ENCODE measurements around the gene PPP1R12A.
A peak's percentile ranks its signal among the peaks of the same experiment; 100 is the strongest.
"Not testable (repeated sequence)": the region's sequence is repeated elsewhere in the genome, so short reads cannot be mapped to it uniquely, and the experiment has no call there.

The PPP1R12A gene

DNA sequence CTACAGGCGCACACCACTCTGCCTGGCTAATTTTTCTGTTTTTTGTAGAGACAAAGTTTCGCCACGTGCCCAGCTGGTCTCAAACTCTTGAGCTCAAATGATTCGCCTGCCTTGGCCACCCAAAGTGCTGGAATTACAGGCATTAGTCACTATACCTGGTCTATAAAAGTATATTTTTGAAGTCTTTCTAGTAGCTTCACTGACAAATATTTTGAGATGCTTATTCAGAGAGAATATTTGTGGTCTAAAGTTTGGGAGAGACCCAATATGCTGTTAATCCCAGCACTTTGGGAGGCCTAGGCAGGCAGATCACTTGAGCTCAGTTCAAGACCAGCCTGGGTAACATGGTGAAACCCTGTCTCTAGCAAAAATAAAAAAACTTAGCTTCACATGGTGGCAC, 22.0 kb upstream of the PPP1R12A start:
- Histone ChIP-seq H3K36me3 (ENCODE audit: control insufficient read depth, insufficient read depth, low read length) (no peaks in the 10 kb centered on the region), H3K4me1 (ENCODE audit: control insufficient read depth, insufficient read depth, low read length) (no peaks in the 10 kb centered on the region), H3K27me3 (ENCODE audit: control insufficient read depth, insufficient read depth, low read length) (no peaks in the 10 kb centered on the region), H3K9ac (ENCODE audit: low read length) (no peak overlapping the region), H3K4me3 (ENCODE audit: low read length) (no peak overlapping the region), H3K9me3 (ENCODE audit: control insufficient read depth, low read length) (no peaks in the 10 kb centered on the region)

DNA sequence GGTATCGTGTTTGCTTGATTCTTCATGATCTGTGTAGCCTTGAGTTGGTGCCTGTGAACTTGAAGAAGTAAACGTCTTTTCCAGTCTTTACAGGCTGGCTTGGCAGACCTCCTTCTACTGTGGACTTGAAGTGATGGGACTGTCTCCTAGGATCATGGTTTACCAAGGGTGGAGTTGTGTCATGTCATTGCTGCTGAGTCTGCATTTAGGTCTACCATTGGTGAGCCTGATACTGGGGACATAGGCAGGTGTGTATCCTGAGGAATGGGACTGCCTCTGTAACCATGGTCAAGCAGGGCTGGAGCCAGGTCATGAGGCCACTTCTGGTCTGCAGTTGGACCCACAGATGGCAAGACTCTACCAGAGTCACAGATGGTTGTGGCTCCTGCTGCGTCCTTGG, 20.7 kb upstream of the PPP1R12A start:
- Histone ChIP-seq H3K9ac (ENCODE audit: low read length) (no peak overlapping the region), H3K9me3 (ENCODE audit: control insufficient read depth, low read length) (no peaks in the 10 kb centered on the region), H3K4me1 (ENCODE audit: control insufficient read depth, insufficient read depth, low read length) (no peaks in the 10 kb centered on the region), H3K36me3 (ENCODE audit: control insufficient read depth, insufficient read depth, low read length) (no peaks in the 10 kb centered on the region), H3K4me3 (ENCODE audit: low read length) (no peak overlapping the region), H3K27me3 (ENCODE audit: control insufficient read depth, insufficient read depth, low read length) (no peaks in the 10 kb centered on the region)

GRCh38 chr12:79954037-79954610, 19.2 kb upstream of the PPP1R12A start:
- Histone ChIP-seq H3K4me1 (ENCODE audit: control insufficient read depth, insufficient read depth, low read length) (no peaks in the 10 kb centered on the region), H3K9ac (ENCODE audit: low read length) (no peak overlapping the region), H3K4me3 (ENCODE audit: low read length) (no peak overlapping the region), H3K36me3 (ENCODE audit: control insufficient read depth, insufficient read depth, low read length) (no peaks in the 10 kb centered on the region), H3K9me3 (ENCODE audit: control insufficient read depth, low read length) (no peaks in the 10 kb centered on the region), H3K27me3 (ENCODE audit: control insufficient read depth, insufficient read depth, low read length) (no peaks in the 10 kb centered on the region)

DNA sequence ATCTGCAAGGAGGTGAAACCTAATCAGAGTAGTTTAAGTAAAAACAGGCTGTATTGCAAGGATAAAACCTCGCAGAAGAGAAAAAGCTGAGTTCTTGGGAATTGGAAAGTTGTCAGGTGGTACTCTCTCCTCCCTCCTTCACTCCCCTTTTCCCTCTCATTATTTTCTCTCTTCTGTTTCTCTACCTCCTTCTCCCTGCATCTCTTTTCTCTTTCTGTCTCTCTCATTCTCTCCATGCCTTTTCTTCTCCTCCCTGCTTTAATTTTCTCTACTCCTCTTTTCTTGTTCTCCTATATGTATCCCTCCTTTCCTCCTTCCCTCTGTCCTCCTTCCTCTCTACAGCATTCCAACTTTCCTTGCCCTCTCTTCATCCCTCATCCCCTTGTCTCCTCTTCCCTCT, 14.2 kb upstream of the PPP1R12A start:
- Histone ChIP-seq H3K9ac (ENCODE audit: low read length) (no peak overlapping the region), H3K27me3 (ENCODE audit: control insufficient read depth, insufficient read depth, low read length) (no peaks in the 10 kb centered on the region), H3K4me1 (ENCODE audit: control insufficient read depth, insufficient read depth, low read length) (no peaks in the 10 kb centered on the region), H3K36me3 (ENCODE audit: control insufficient read depth, insufficient read depth, low read length) (no peaks in the 10 kb centered on the region), H3K4me3 (ENCODE audit: low read length) (no peak overlapping the region), H3K9me3 (ENCODE audit: control insufficient read depth, low read length) (no peaks in the 10 kb centered on the region)

GRCh38 chr12:79945433-79945832, 10.5 kb upstream of the PPP1R12A start:
- H3K9me3 ChIP-seq (ENCODE audit: control insufficient read depth, low read length), result no peaks in the 10 kb centered on the region
- H3K4me1 ChIP-seq (ENCODE audit: control insufficient read depth, insufficient read depth, low read length), result no peaks in the 10 kb centered on the region
- no peaks in the 10 kb centered on the region for H3K36me3 ChIP-seq (ENCODE audit: control insufficient read depth, insufficient read depth, low read length)
- H3K9ac ChIP-seq (ENCODE audit: low read length), result no peak overlapping the region
- no peaks in the 10 kb centered on the region for H3K27me3 ChIP-seq (ENCODE audit: control insufficient read depth, insufficient read depth, low read length)
- H3K4me3 ChIP-seq (ENCODE audit: low read length), result no peak overlapping the region

DNA sequence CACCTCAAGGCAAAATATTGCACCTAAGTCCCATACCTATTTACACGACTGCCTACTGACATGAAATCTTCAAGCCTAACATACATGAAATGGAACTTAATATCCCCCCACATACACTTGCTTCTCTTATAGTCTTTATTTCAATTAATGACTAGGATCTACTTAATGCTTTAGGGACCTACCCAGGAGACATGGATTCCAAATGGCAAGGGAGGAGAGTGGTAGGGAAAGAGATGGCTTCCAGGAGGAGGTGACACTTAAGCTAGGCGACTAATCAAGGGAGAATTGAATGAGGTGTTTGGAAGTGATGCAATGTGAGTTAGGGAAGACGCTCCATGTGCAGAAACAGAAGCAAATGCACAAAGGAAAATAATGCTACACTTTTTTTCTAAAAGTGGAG, 9.7 kb upstream of the PPP1R12A start:
- no peaks in the 10 kb centered on the region for H3K27me3 ChIP-seq (ENCODE audit: control insufficient read depth, insufficient read depth, low read length)

DNA sequence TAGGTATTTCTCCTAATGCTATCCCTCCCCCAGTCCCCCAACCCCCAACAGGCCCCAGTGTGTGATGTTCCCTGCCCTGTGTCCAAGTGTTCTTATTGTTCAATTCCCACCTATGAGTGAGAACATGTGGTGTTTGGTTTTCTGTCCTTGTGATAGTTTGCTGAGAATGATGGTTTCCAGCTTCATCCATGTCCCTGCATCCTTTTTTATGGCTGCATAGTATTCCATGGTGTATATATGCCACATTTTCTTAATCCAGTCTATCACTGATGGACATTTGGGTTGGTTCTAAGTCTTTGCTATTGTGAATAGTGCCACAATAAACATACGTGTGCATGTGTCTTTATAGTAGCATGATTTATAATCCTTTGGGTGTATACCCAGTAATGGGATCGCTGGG, 7.9 kb upstream of the PPP1R12A start:
- not testable (repeated sequence) for H3K27me3 ChIP-seq (ENCODE audit: control insufficient read depth, insufficient read depth, low read length); H3K9me3 ChIP-seq (ENCODE audit: control insufficient read depth, low read length); H3K4me3 ChIP-seq (ENCODE audit: low read length); H3K36me3 ChIP-seq (ENCODE audit: control insufficient read depth, insufficient read depth, low read length); H3K9ac ChIP-seq (ENCODE audit: low read length); H3K4me1 ChIP-seq (ENCODE audit: control insufficient read depth, insufficient read depth, low read length)

More for the DNA sequence above, 9.7 kb upstream of the PPP1R12A start:
- Histone ChIP-seq H3K9ac (ENCODE audit: low read length) (no peak overlapping the region), H3K4me1 (ENCODE audit: control insufficient read depth, insufficient read depth, low read length) (no peaks in the 10 kb centered on the region), H3K9me3 (ENCODE audit: control insufficient read depth, low read length) (no peaks in the 10 kb centered on the region), H3K4me3 (ENCODE audit: low read length) (no peak overlapping the region), H3K36me3 (ENCODE audit: control insufficient read depth, insufficient read depth, low read length) (no peaks in the 10 kb centered on the region)

DNA sequence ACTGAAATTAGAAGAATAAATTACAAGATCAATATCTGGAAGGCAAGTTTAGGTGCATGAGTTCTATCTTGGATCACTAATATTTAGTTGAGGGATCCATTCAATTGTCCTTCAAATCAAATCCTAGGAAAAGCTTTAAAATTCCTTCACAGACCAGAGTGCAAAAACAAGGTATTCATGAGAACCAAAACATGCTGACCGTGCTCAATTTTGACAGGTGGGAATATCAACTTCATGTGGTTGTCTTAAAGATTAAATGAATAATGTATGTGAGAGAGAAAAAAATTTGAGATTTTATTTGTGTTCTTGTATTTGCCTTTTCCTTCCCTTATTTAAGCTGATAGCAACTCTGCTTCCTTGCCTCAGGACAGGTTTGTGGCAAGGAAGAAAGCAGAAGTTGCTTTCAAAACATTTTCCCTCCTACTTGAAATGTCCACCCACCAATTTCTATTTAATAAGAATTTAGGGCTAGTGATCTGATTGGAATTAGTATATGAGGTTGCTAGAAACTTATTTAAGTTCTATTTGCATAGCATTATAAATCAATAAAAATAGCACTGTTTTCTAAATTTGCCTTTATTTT, 4.9 kb upstream of the PPP1R12A start:
- H3K36me3 ChIP-seq (ENCODE audit: control insufficient read depth, insufficient read depth, low read length), result no peaks in the 10 kb centered on the region
- no peaks in the 10 kb centered on the region for H3K4me1 ChIP-seq (ENCODE audit: control insufficient read depth, insufficient read depth, low read length)
- H3K9ac ChIP-seq (ENCODE audit: low read length), result no peak overlapping the region
- no peaks in the 10 kb centered on the region for H3K9me3 ChIP-seq (ENCODE audit: control insufficient read depth, low read length)
- no peaks in the 10 kb centered on the region for H3K27me3 ChIP-seq (ENCODE audit: control insufficient read depth, insufficient read depth, low read length)
- no peak overlapping the region for H3K4me3 ChIP-seq (ENCODE audit: low read length)

DNA sequence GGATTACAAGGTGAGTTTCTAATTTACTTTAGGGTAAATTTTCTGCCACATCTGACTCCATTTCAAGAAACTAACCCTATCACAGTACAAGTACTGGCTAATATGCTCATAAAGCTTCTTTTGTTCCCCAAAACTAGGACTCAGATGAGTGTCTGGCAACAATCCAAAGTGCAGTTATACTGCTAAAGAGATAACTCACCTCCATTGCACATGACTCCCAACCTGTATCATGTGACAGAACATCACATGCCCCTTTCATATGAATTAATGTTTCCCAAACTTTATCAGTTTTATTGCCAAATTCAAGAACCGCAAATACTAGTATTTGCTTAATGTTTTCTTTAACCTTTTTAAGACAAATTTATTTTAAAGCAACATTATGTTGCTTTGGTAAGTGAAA, 3.9 kb upstream of the PPP1R12A start:
- no peaks in the 10 kb centered on the region for H3K36me3 ChIP-seq (ENCODE audit: control insufficient read depth, insufficient read depth, low read length)
- H3K27me3 ChIP-seq (ENCODE audit: control insufficient read depth, insufficient read depth, low read length), result no peaks in the 10 kb centered on the region
- no peak overlapping the region for H3K9ac ChIP-seq (ENCODE audit: low read length)
- no peaks in the 10 kb centered on the region for H3K9me3 ChIP-seq (ENCODE audit: control insufficient read depth, low read length)
- H3K4me1 ChIP-seq (ENCODE audit: control insufficient read depth, insufficient read depth, low read length), result no peaks in the 10 kb centered on the region
- H3K4me3 ChIP-seq (ENCODE audit: low read length), result no peak overlapping the region

- no peak overlapping the region for H3K9ac ChIP-seq (ENCODE audit: low read length)
- H3K9me3 ChIP-seq (ENCODE audit: control insufficient read depth, low read length), result no peaks in the 10 kb centered on the region
- H3K4me3 ChIP-seq (ENCODE audit: low read length), result no peak overlapping the region
- no peaks in the 10 kb centered on the region for H3K27me3 ChIP-seq (ENCODE audit: control insufficient read depth, insufficient read depth, low read length)
- no peaks in the 10 kb centered on the region for H3K4me1 ChIP-seq (ENCODE audit: control insufficient read depth, insufficient read depth, low read length)
- H3K36me3 ChIP-seq (ENCODE audit: control insufficient read depth, insufficient read depth, low read length), result no peaks in the 10 kb centered on the region
These were observed 1.8 kb upstream of the PPP1R12A start for GRCh38 chr12:79936670-79937069.

DNA sequence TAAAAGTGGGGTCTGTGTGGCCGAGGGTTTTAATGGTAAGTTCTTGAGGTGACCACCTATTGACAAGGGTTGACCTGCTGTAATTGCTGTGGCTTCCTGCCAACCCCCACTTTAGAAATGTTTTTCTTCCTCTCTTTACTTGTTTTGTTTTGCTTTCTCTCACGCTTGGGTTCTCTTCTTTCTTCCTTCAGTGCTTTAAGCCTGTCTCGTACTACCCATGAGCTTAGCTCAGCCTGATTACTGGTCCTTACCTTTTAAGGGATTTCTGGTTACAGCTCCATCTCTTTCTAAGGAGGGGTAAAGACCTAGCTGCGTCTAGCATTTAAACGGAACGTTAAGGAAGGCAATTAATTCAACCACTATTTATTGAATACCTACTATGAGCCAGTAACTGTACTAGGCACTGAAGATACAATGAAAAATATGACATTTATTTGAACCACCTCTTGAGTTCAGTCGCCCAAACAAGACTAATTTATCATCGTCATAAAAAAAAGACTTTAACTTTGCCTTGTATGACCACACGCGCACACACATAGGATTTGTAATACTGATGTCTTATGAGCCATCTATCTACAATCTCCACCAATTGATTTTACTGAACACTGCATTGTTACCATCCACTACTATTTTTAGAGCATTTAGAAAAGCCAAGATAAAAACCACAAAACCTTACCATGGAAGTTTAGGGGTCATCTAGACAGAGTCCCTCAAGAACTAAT, 888 bp upstream of the PPP1R12A start:
- peak overlapping the region; percentile 100 for H3K9ac ChIP-seq (ENCODE audit: low read length)
- H3K4me1 ChIP-seq (ENCODE audit: control insufficient read depth, insufficient read depth, low read length), result no peaks in the 10 kb centered on the region
- H3K36me3 ChIP-seq (ENCODE audit: control insufficient read depth, insufficient read depth, low read length), result no peaks in the 10 kb centered on the region
- peak overlapping the region; percentile 99 for H3K4me3 ChIP-seq (ENCODE audit: low read length)
- no peaks in the 10 kb centered on the region for H3K9me3 ChIP-seq (ENCODE audit: control insufficient read depth, low read length)
- no peaks in the 10 kb centered on the region for H3K27me3 ChIP-seq (ENCODE audit: control insufficient read depth, insufficient read depth, low read length)

GRCh38 chr12:79934281-79935020, 446 bp downstream of the PPP1R12A start:
- Histone ChIP-seq H3K27me3 (ENCODE audit: control insufficient read depth, insufficient read depth, low read length) (no peaks in the 10 kb centered on the region), H3K9ac (ENCODE audit: low read length) (peak overlapping the region; percentile 100), H3K36me3 (ENCODE audit: control insufficient read depth, insufficient read depth, low read length) (no peaks in the 10 kb centered on the region), H3K4me3 (ENCODE audit: low read length) (peak overlapping the region; percentile 87), H3K9me3 (ENCODE audit: control insufficient read depth, low read length) (no peaks in the 10 kb centered on the region), H3K4me1 (ENCODE audit: control insufficient read depth, insufficient read depth, low read length) (no peaks in the 10 kb centered on the region)

All from mucosa of stomach (tissue), 1 donor.